Sigmoid colon (tissue), 7 donors: ENCODE data around the gene RGS11. TPM values are rescaled to one million over a fixed set of nuclear protein-coding genes. Genes with fewer than 3 reads are reported as not detected.

Source experiments
- DNase-seq: peaks from one replicate; pipeline ENCODE4 v3.0.0-alpha.2; 2019
- H3K27ac ChIP-seq, 4 donors: fragments of 200-600 bp; sonication (generic); one replicate each; pipeline ENCODE4 v1.5.1; 2016 to 2019; ENCODE audit warnings: mild to moderate bottlenecking in 1 of 4
- H3K27me3 ChIP-seq, 3 donors: fragments of 200-600 bp; sonication (generic); one replicate each; pipeline ENCODE4 v1.5.1; 2019; ENCODE audit warnings: mild to moderate bottlenecking in 1 of 3
- H3K36me3 ChIP-seq, 4 donors: fragments of 200-600 bp; sonication (generic); one replicate each; pipeline ENCODE4 v1.5.1; 2016 to 2019
- H3K4me1 ChIP-seq, 4 donors: fragments of 200-600 bp; sonication (generic); one replicate each; pipeline ENCODE4 v1.5.1; 2017 to 2019
- H3K4me3 ChIP-seq, 4 donors: fragments of 200-600 bp; sonication (generic); one replicate each; pipeline ENCODE4 v1.5.1; 2017 to 2019; ENCODE audit warnings: mild to moderate bottlenecking in 2 of 4, moderate library complexity in 1 of 4
- H3K9me3 ChIP-seq, 4 donors: fragments of 200-600 bp in 3 of 4; sonication (generic) in 3 of 4; one replicate each; pipeline versions ENCODE4 v1.5.1 to v1.6.1; 2013 to 2019
- CTCF ChIP-seq, 4 experiments: fragments of 450-650 bp in 3 of 4; fragments of 200-600 bp in 1 of 4; IDR thresholded peaks; one replicate each; pipeline ENCODE4 v1.5.1; 2016 to 2019; ENCODE audit warnings: antibody characterized with exemption in 4 of 4, mild to moderate bottlenecking in 3 of 4, moderate library complexity in 2 of 4
- EP300 ChIP-seq, 4 donors: sonication (generic); formaldehyde crosslinking; IDR thresholded peaks; one replicate each; pipeline ENCODE4 v1.6.1; 2017; ENCODE audit warnings: antibody characterized with exemption in 4 of 4
- POLR2A ChIP-seq, 2 donors: fragments of 450-650 bp; IDR thresholded peaks; one replicate each; pipeline ENCODE4 v1.6.1; 2016; ENCODE audit warnings: antibody characterized with exemption in 2 of 2, mild to moderate bottlenecking in 2 of 2, moderate library complexity in 2 of 2
- POLR2AphosphoS5 ChIP-seq, 4 donors: sonication (generic); formaldehyde crosslinking; IDR thresholded peaks; one replicate each; pipeline ENCODE4 v1.6.1; 2017; ENCODE audit warnings: antibody characterized with exemption in 4 of 4
- WGBS, 2 donors: extraction: QIAGEN DNeasy Blood & Tissue Kit; methylation state at CpG; one replicate each; pipeline ENCODE4 v1.1.7; 2013; 5-methylcytosine and 5-hydroxymethylcytosine counted together
- intact Hi-C: fragments of 100-400 bp; cut with DNase I; formaldehyde crosslinking; loops from one replicate; pipeline ENCODE4 v1.15.1; 2023
- polyA plus RNA-seq, 3 donors: library from polyadenylated mRNA; stranded (reverse); fragments of 200-250 nt; gene quantifications; one replicate each; pipeline ENCODE4 v1.2.3, GENCODE V29; 2013
- total RNA-seq, 4 donors: library from RNA; depleted of rRNA; stranded (reverse); fragments of >200 nt; gene quantifications; one replicate each; pipeline ENCODE4 v1.1.0, GENCODE V29; 2016
- donor health status: healthy with polysubstance abuse.
- donor health status: Bipolar disorder and iron deficiency.
- donor health status: healthy.

The RGS11 gene
- total and polyA plus RNA-seq, 7 donors, result 0.23 to 24.9 (median 6.4) TPM

DNA sequence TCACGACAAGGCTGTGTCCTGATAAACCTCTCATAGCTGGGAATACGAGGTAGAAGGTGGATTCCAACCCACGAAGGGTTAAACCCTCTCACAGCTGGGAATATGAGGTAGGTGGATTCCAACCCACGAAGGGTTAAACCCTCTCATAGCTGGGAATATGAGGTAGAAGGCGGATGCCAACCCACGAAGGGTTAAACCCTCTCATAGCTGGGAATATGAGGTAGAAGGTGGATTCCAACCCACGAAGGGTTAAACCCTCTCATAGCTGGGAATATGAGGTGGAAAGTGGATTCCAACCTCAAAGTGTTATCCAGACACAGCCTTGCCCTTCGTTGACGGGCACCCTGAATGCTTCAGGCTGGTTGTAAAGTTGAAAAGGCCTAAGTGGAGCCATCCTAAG is 45.8 kb upstream of the RGS11 start:
- TF ChIP-seq CTCF (IDR thresholded peaks at IDR 0.05) (no peak), POLR2AphosphoS5 (IDR thresholded peaks at IDR 0.05) (no peak), EP300 (IDR thresholded peaks at IDR 0.05) (no peak), POLR2A (IDR thresholded peaks at IDR 0.05) (no peak)
- no peaks in the 10 kb centered on the region for H3K9me3 ChIP-seq
- H3K27me3 ChIP-seq, result no peaks in the 10 kb centered on the region
- peaks cover 0 to 13% (median 7%) of the 10 kb centered on the region in 4 donors for H3K36me3 ChIP-seq
- no peak overlapping the region for H3K4me3 ChIP-seq
- intact Hi-C loops, result loop anchor here (5.0 kb wide), 1 partner anchor 51 kb away; the partner anchor contains the start of gene MRPL28
- no peaks in the 10 kb centered on the region for H3K4me1 ChIP-seq
- no peak overlapping the region for H3K27ac ChIP-seq
- DNase-seq, result no peak
- 73 to 81% methylated on average over 9 of the region's 9 CpGs for whole genome bisulfite sequencing, 2 donors

GRCh38 chr16:320206-320605 is 44.5 kb upstream of the RGS11 start:
- intact Hi-C loops, result loop anchor here (5.0 kb wide), 1 partner anchor 52 kb away; the partner anchor contains the start of gene MRPL28
- 91 to 94% methylated on average over 5 of the region's 5 CpGs for WGBS, 2 donors

DNA sequence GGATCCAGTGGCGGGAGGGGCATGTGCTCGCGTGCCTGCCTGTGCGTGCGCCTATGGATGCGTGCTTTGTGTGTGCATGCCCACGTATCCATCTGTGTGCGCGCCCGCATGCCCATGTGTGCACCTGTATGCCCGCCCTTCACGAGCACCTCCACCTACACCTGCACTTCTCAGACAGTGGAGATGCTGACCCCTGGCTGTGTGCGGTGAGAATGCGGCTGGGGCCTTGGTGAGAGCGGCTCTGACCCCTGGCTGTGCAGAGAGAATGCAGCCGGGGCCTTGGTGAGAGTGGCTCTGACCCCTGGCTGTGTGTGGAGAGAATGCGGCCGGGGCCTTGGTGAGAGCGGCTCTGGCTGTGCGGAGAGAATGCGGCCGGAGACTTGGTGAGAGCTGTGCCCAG is 42.9 kb upstream of the RGS11 start:
- Histone ChIP-seq H3K27me3 (no peaks in the 10 kb centered on the region), H3K27ac (no peak overlapping the region), H3K4me1 (no peaks in the 10 kb centered on the region), H3K4me3 (no peak overlapping the region), H3K36me3 (peaks cover 0 to 23% (median 13%) of the 10 kb centered on the region in 4 donors), H3K9me3 (no peaks in the 10 kb centered on the region)
- intact Hi-C loops, result no loop called here
- WGBS, 2 donors, result 90 to 96% methylated on average over 22 of the region's 22 CpGs
- no peak for DNase-seq
- TF ChIP-seq EP300 (IDR thresholded peaks at IDR 0.05) (no peak), POLR2A (IDR thresholded peaks at IDR 0.05) (no peak), POLR2AphosphoS5 (IDR thresholded peaks at IDR 0.05) (no peak), CTCF (IDR thresholded peaks at IDR 0.05) (no peak)

More at GRCh38 chr16:320206-320605, 44.5 kb upstream of the RGS11 start:
- Histone ChIP-seq H3K36me3 (peaks cover 0 to 13% (median 7%) of the 10 kb centered on the region in 4 donors), H3K27ac (no peak overlapping the region), H3K4me1 (no peaks in the 10 kb centered on the region), H3K4me3 (no peak overlapping the region), H3K27me3 (no peaks in the 10 kb centered on the region), H3K9me3 (no peaks in the 10 kb centered on the region)
- no peak for DNase-seq
- TF ChIP-seq EP300 (IDR thresholded peaks at IDR 0.05), result no peak
- no peak for TF ChIP-seq POLR2A (IDR thresholded peaks at IDR 0.05)
- no peak for TF ChIP-seq POLR2AphosphoS5 (IDR thresholded peaks at IDR 0.05)
- TF ChIP-seq CTCF (IDR thresholded peaks at IDR 0.05), result no peak

GRCh38 chr16:317583-317982 is 41.8 kb upstream of the RGS11 start:
- Histone ChIP-seq H3K27me3 (no peaks in the 10 kb centered on the region), H3K4me1 (no peaks in the 10 kb centered on the region), H3K4me3 (no peak overlapping the region), H3K36me3 (peaks cover 8 to 32% (median 22%) of the 10 kb centered on the region in 4 donors), H3K9me3 (no peaks in the 10 kb centered on the region), H3K27ac (no peak overlapping the region)
- no peak for DNase-seq
- intact Hi-C loops, result no loop called here
- WGBS, 2 donors, result 92 to 95% methylated on average over 5 of the region's 5 CpGs
- TF ChIP-seq POLR2AphosphoS5 (IDR thresholded peaks at IDR 0.05) (no peak), CTCF (IDR thresholded peaks at IDR 0.05) (no peak), POLR2A (IDR thresholded peaks at IDR 0.05) (no peak), EP300 (IDR thresholded peaks at IDR 0.05) (no peak)
